ENCODE results near the gene ACP4.
A peak's percentile ranks its signal among the peaks of the same experiment; 100 is the strongest.
"Not testable (repeated sequence)": the region's sequence is repeated elsewhere in the genome, so short reads cannot be mapped to it uniquely, and the experiment has no call there.

Gene ACP4

GRCh38 chr19:50798659-50799546 is 8.7 kb downstream of the ACP4 start:
- no peak for DNase-seq

GRCh38 chr19:50799547-50799851 is 9.3 kb downstream of the ACP4 start:
- no peak for DNase-seq

- no peak for DNase-seq
These were observed 10.9 kb downstream of the ACP4 start for GRCh38 chr19:50801107-50801506.

DNA sequence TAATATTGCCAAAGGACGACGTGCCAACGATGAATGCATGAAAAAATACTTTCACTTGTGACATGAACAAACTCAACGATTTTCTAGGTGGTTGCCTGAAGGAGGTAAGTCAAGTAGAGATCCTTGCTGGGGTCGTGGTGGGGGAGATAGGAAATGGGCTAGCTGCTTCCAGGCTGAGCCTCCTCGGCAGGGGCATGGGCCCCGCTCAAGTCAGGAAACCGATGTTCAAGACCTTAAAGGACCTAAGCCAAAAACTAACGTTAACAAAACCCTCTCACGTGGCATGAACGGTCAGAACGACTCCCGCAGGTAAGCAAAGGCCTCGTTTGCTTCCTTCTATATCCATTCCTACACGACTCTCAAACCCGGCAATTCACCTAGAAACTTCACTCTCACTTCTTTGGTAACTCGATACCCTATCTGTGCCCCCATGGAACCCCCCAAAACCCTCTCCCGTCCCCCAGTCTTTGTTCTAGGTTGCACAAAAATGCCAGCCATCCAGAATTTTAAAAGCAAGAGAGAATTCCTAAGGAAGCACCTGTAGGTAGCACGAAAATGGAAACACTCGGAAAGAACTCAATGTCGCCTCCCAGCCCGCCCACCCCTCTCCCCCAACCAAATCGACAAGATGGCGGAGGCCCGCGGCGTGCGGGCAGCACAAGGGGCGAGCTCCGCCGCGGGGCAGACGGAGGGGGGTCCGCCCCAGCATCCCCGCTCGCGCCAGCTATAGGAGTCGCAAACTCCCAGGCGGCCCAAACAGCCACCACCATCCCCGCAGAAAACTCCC is 13.6 kb downstream of the ACP4 start:
- DNase-seq: peak; percentile 8

DNA sequence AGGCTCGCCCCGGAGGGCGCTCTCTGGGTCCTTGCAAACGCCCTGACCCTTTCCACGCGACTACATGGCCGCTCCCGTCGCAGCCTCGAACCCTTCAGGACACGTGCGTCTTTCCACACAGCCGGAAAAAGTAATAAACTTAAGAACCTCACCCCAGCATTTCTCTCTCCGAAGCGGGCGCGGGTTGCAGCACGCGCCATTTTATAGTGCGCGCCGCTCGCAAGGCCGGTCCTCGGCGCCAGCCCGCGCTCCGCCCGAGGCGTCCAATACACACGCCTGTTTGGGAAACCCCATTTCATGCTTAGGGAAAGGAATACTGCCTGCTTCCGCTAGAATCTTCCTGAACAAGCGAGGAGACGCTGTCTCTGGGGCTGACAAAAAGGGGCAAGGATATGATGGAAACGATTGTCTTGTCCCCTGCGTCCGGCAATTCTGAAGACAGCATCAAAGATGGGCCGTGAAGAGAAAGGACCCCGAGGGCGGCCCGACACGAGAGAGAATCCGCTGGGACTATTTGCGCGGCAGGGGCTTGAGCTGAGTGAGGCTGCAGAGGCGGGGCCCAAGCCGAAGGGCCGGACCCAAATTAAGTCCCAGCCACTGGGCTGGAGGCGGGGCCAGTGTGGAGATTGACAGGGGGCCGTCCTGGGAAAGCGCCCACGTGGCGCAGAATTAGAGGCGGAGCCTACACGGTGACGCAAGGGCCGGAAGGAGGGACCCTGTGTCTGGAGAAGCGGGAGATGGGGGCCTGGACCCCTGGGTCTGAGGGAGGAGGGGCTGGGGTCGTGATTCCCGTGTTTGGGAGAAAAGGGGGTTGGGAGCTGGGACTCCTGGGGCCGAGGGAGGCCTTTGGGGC is 14.4 kb downstream of the ACP4 start:
- peak; percentile 98 for DNase-seq

GRCh38 chr19:50808856-50809255 is 18.6 kb downstream of the ACP4 start:
- no peak for DNase-seq

DNA sequence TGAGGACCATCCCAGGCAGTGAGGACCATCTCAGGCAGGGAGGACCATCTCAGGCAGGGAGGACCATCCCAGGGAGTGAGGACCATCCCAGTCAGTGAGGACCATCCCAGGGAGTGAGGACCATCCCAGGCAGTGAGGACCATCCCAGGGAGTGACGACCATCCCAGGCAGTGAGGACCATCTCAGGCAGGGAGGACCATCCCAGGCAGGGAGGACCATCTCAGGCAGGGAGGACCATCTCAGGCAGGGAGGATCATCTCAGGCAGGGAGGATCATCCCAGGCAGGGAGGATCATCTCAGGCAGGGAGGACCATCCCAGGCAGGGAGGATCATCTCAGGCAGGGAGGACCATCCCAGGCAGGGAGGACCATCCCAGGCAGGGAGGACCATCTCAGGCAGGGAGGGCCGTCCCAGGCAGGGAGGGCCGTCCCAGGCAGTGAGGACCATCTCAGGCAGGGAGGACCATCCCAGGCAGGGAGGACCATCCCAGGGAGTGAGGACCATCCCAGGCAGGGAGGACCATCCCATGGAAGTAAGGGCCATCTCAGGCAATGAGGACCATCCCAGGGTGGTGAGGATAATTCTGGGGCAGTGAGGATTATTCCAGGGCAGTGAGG is 21.5 kb downstream of the ACP4 start:
- DNase-seq: not testable (repeated sequence)

DNA sequence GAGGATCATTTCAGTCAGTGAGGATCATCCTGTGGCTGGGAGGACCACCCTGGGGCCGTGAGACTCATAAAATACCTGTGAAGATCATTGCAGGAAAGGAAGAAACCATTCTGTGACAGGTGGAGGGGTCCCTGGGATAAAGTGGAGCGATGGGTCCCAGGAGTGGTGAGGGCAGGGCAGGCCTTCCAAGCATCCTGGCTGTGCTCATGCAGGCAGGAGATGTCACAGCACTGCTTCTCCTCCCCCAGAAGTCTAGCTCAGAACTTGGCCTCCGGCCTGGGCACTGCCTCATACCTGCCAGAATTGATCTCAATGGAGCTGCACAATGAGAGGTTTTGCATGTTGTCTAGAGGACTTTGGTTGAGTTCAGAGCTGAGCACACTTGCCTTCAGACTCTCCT is 22.3 kb downstream of the ACP4 start:
- DNase-seq: no peak

DNA sequence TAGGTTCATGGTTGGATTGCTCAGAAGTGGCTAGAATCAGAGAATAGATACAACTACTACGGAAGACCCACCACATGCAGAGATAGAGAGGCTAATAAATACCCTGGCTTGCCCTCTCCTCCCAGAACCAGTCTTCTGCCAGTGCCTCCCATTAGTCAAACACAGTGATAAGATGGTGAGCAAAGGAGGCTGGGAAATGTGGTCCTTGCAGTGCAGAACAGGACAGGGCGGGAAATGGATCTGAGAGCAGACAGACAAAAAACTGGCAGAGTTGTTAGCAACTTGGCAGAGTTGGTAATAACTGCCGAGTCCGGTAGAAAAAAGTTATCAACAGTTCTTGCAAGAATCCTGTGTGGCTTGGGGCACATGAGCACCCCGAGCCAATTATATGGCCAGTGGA is 24.7 kb downstream of the ACP4 start:
- DNase-seq: no peak

DNA sequence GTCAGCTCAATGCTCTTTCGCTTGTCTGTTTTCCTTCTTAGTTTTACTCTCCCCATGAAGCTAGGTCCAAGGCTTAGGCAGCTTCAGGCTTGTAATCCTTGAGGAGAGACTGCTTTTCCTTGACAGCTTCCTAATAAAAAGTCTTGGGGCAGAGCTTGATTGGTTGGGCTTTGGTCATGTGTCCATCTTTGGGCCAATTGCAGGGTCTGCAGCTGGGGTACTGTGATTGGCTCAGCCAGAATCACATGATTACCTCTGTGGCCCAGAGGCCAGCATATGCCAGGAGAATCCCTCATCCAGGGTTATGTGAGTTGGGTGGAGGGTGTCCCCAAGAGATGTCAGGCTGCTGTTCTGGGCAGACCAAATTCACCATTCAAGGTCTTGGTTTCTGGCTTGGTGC is 25.2 kb downstream of the ACP4 start:
- DNase-seq: no peak

DNA sequence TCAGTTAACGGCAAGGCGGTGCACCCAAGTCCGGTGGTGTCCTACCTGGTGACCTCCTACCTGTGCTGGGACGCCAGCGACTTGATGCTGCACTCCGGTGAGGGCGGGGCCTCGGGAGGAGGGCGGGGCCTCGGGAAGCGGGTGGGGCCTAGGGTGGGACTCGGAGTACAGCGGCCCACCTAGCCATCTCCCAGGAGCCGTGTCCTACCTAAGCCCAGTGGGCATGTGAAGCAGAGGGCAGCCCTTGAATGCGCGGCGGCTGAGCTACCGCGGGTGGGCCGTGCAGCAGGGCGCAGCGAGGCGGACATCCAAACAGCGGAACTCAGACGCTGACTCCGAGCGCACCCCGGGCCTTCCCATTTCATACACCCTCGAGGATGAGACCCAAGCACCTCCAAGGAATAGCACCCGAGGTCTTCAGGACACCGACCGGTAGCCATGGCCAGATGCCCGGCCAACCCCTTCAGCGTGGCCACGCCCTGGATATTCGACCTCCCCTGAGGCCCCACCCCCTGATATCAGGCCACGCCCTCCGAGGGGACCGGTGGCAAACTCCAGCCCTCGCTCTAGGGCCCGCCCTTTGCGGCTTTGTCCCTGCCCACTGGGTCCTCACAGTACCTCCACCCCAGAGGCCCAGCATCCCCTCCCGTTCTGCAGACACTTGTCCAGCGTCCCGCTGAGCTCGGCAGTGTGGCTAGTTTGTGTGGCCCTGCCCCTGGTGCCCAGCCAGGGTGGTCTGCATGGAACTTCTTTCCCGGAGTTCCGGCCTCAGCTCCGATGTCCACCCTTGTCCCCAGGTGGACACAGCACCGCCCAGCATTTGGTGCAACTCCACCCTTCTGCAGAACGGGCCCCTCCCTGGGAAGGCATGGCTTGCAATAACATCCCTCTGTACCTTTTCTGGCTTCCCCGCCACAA is 28.0 kb downstream of the ACP4 start:
- peak; percentile 68 for DNase-seq

- DNase-seq: peak; percentile 42
These were observed 28.8 kb downstream of the ACP4 start for GRCh38 chr19:50818859-50819472.

DNA sequence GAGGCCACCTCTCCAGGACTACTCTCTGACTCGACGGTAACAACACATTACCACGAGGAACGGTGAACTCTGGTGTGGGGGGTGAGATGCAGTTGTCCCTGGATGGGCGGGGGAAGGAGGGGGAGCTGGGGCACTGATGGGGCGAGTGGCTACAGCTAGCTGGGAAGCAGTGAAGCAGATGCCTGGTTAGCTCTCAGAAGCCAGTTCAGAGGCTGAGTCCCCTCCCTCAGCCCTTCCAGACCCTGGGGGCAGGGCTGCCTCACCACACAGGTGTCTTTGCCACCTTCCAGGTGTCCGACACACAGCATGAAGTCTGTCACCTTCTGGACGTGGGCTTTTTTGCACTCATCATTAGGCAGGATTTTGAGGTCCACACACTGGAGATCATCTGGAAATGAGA is 29.4 kb downstream of the ACP4 start:
- no peak for DNase-seq

DNA sequence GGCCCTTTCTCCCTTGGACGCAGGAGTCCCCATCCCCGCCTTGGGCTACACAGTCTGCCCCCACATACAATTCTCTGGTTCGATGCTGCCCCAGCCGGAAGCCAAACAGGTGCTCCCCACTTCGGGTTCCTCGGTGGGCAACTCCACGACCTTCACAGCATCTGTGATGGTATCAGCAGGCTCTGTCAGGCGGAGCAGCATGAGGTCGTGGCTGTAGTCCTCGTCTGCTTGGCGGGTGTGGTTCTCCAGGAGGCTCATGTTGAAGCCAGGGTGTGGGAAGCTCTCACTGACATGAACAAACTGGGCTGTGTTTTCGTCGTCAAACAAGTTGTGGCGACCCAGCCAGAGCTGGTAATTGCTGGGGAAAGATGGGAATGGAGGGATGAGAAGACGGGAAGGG is 29.9 kb downstream of the ACP4 start:
- no peak for DNase-seq

- no peak for DNase-seq
These were observed 30.5 kb downstream of the ACP4 start for GRCh38 chr19:50820549-50821247.

- DNase-seq: no peak
These were observed 31.0 kb downstream of the ACP4 start for GRCh38 chr19:50821248-50821612.

- no peak for DNase-seq
These were observed 31.4 kb downstream of the ACP4 start for GRCh38 chr19:50821622-50822021.

DNA sequence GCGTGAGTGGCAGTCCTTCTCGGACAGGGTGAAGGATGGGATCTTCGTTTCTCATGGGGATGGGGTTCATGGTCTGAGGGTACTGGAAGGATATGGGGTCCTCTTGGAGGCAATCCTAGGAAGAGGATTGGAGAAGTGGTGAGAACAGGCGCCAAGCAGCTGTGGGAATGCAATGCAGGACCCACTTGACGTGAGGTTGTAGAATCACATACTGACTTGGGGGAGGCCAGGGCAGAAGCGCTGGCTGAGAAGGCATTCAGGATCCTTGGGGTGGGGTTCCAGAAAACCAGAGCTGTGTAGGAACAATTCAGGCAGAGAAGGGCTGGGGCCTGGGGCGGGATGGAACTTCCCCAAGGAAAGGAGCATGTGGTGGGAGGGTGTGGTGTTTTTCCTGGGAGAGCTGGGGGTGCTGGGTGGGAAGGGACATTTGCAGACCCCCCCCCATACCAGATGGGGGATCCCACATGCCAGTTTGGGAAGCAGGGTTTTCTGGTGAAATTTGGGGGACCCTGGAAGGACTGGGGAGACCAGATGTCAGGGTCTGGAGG is 32.5 kb downstream of the ACP4 start:
- DNase-seq: no peak

GRCh38 chr19:50823389-50824042 is 33.3 kb downstream of the ACP4 start, which contains the start of gene KLK1:
Gene KLK1, minus strand, starts transcription at chr19:50823787. Its CDS starts 39 bp downstream, at chr19:50823748.
- no peak for DNase-seq
